Activated naive CD8-positive, alpha-beta T cell treated with anti-CD3 and anti-CD28 coated beads, Interleukin-2, amount 10 ng/mL, durations not matched to agents 7 days and 5 days (primary cell): ENCODE measurements around the gene HHIPL2. TPM values are rescaled to one million over a fixed set of nuclear protein-coding genes. Genes with fewer than 3 reads are reported as not detected.
"Not testable (repeated sequence)": the region's sequence is repeated elsewhere in the genome, so short reads cannot be mapped to it uniquely, and the experiment has no call there.

Experiments
- ATAC-seq: fragments of 150-1000 bp; cut with Tn5 transposase; one replicate; pipeline ENCODE4 v1.10.0; 2021; ENCODE audit warnings: low read depth, moderate library complexity
- POLR2A ChIA-PET: fragments of 350-600 bp; sonication (Branson Sonifier 250); formaldehyde crosslinking; loops from one replicate; lab custom pipeline; 2021; ENCODE audit warnings: antibody characterized with exemption; lab: Charles Lee
- DNase-seq: peaks from one replicate; pipeline ENCODE4 v3.0.0; 2021
- H3K27ac Mint-ChIP-seq: one replicate; pipeline ENCODE4 v1.8.0; 2022; ENCODE audit warnings: mild to moderate bottlenecking, mixed read lengths
- H3K27me3 Mint-ChIP-seq: one replicate; pipeline ENCODE4 v1.8.0; 2022; ENCODE audit warnings: mild to moderate bottlenecking, moderate library complexity, mixed read lengths
- H3K36me3 Mint-ChIP-seq: one replicate; pipeline ENCODE4 v1.8.0; 2021; ENCODE audit warnings: mild to moderate bottlenecking, mixed read lengths
- H3K4me1 Mint-ChIP-seq: one replicate; pipeline ENCODE4 v1.8.0; 2021; ENCODE audit warnings: mixed read lengths
- H3K4me3 Mint-ChIP-seq: one replicate; pipeline ENCODE4 v1.8.0; 2022; ENCODE audit warnings: mild to moderate bottlenecking, moderate library complexity, mixed read lengths
- H3K9me3 Mint-ChIP-seq: one replicate; pipeline ENCODE4 v1.8.0; 2021; ENCODE audit warnings: mixed read lengths
- total RNA-seq, 2 experiments: library from RNA; stranded (reverse); gene quantifications; one replicate each; pipeline ENCODE4 v1.2.3, GENCODE V29; 2021

HHIPL2 gene
- total RNA-seq, 2 experiments from 2014 or later: 0.19 TPM; not detected in 1

DNA sequence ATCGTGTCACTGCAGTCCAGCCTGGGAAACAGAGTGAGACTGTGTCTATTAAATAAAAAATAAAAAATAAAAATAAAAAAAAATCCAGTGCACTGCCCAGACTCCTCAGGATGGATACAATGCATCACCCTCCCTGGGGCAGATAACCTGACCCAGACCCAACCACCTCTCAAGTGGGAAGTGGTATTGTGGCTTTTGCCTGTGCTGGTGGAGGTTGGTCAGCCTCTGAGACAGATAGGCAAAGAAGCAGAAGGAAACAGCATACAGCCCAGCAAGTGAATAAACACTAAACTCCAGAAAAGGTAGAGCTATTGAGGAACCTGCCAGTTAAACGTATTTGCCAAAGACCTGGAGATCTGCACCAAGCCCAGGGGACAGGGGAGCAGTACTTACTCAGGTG is 22.0 kb downstream of the HHIPL2 start:
- Mint-ChIP-seq H3K27me3 (peaks cover 23% of the 10 kb centered on the region), H3K36me3 (no peaks in the 10 kb centered on the region), H3K9me3 (peaks cover 2% of the 10 kb centered on the region), H3K4me1 (peaks cover 3% of the 10 kb centered on the region), H3K27ac (no peak overlapping the region), H3K4me3 (no peak overlapping the region)
- ATAC-seq (no peak), DNase-seq (no peak)
- POLR2A ChIA-PET: no interaction called here

DNA sequence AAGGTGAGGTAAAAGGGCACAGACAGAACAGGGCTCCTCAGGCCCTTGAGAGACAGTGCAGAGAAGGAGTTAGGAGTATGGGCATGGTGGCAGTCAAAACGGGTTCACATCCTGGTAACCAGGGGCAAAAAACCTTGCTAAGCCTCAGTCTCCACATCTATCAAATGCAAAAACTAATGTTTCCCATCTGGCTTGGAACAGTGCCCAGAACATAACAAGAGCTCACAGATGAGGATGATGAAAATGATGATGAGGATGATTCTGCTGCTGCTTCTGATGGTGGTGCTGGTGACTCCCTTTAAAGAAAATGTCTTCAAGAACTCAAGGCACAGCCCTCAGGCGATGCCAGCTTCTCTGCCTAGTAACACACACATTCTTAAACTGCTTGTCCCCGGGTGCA is 24.1 kb downstream of the HHIPL2 start:
- DNase-seq: no peak
- POLR2A ChIA-PET: no interaction called here
- Mint-ChIP-seq H3K4me1 (peaks cover 3% of the 10 kb centered on the region), H3K9me3 (peaks cover 2% of the 10 kb centered on the region), H3K36me3 (no peaks in the 10 kb centered on the region), H3K27me3 (peaks cover 20% of the 10 kb centered on the region), H3K4me3 (no peak overlapping the region), H3K27ac (no peak overlapping the region)
- ATAC-seq: no peak

DNA sequence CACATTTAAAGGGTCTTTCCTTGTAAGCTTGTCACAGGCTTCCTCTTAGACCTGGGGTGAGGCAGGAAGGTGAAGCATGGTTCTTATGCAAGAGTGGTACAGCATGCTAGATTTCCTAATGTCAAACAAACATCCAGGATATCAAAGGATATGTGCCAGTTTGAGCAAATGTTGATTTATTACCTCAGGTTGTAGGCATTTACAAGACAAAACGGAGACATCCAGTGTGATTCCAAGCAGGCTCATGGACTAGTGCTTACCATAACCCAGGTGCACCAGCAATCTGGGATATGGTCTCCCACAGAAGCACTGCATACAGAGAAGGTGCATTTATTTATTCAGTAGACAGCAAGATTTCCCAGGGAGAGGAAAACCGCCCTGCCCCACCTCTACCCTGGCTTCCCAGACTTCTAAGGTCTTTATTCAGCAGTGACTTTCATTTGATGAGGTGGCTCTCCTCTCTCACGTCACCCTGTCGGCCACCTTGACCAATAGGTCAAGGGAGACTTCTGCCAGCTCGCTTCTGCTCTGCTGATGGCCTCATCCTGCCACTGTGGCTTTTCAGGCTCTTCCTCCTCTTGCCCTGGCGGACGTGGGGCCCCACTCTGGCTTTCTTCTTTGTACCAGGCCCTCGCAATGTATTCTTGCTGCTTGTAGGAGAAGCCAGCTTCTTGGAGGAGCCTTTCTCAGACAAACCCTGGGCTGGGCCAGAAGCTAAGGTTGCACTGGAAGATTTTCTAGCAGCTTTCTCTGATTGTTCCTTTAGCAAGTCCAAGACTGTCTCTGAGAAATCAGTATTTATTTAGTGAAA is 25.6 kb downstream of the HHIPL2 start:
- ATAC-seq: no peak
- no peak for DNase-seq
- Mint-ChIP-seq H3K27me3 (peaks cover 17% of the 10 kb centered on the region), H3K36me3 (no peaks in the 10 kb centered on the region), H3K4me3 (no peak overlapping the region), H3K9me3 (peaks cover under 1% of the 10 kb centered on the region), H3K4me1 (peaks cover 3% of the 10 kb centered on the region), H3K27ac (no peak overlapping the region)
- POLR2A ChIA-PET: no interaction called here

DNA sequence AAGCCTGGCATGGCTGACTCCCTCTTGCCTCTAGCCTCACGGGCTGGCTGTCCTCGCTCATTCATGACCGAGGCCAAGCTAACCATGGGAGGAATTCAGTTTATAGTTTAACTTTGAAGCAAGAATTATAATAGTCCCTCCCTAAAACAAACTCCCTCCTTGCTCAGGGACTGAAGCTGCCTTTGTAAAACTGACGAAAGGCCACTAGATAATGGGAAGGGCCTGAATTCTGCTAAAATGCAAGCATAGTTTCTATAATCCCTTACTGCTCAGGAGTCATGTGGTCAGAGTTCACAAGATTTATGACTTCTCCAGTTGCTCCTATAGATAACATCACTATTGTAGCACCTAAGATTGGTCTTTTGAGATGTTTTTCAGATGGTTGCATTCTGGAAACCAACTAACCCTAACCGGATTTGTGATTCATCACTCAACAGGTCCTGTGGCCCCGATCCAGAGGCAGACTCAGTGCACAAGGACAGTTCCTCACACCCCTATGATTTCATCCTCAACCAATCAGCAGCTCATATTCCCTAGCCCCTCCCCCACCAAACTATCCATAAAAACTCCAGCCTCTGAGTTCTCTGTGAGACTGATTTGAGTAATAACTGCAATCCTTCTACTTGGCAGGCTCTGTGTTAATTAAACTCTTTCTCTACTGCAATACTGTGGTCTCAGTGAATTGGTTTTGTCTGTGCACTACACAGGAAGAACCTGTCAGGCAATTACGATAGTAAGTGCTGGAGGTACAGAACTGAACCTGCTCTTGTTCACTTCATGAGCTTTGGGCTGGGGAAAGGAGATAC is 26.4 kb downstream of the HHIPL2 start:
- POLR2A ChIA-PET: no interaction called here
- Mint-ChIP-seq H3K4me1 (peaks cover 3% of the 10 kb centered on the region), H3K27ac (no peak overlapping the region)

DNA sequence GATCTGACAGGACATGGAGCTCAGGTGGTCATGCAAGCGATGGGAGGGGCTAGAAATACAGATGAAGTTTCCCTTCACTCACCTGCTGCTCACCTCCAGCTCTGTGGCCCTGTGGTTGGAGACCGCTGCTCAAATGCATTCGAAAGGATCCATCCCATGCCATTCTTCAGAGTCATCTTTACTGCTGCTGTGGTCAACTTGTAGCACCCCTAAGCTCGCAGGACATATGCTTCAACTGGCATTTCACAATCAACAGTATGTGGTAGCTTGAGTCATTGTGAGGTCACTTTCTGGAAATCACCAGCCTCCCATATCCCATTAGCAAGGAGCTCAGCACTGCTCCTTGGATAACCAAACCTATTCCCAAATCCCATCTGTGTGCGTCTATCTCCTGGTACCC is 58.4 kb downstream of the HHIPL2 start:
- H3K36me3 Mint-ChIP-seq, H3K27me3 Mint-ChIP-seq, ATAC-seq, H3K27ac Mint-ChIP-seq, H3K9me3 Mint-ChIP-seq, POLR2A ChIA-PET, H3K4me3 Mint-ChIP-seq, H3K4me1 Mint-ChIP-seq, DNase-seq: not testable (repeated sequence)

More for the DNA sequence above, 26.4 kb downstream of the HHIPL2 start:
- no peaks in the 10 kb centered on the region for H3K9me3 Mint-ChIP-seq
- no peaks in the 10 kb centered on the region for H3K36me3 Mint-ChIP-seq
- no peak overlapping the region for H3K4me3 Mint-ChIP-seq
- no peak for DNase-seq
- ATAC-seq: no peak
- H3K27me3 Mint-ChIP-seq: peaks cover 16% of the 10 kb centered on the region

DNA sequence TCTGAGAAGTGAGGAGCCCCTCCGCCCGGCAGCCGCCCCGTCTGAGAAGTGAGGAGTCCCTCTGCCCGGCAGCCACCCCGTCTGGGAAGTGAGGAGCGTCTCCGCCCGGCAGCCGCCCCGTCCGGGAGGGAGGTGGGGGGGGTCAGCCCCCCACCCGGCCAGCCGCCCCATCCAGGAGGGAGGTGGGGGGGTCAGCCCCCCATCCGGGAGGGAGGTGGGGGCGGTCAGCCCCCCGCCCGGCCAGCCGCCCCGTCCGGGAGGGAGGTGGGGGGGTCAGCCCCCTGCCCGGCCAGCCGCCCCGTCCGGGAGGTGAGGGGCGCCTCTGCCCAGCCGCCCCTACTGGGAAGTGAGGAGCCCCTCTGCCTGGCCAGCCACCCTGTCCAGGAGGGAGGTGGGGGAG is 60.1 kb downstream of the HHIPL2 start:
- H3K9me3 Mint-ChIP-seq, POLR2A ChIA-PET, H3K4me1 Mint-ChIP-seq, H3K4me3 Mint-ChIP-seq, H3K36me3 Mint-ChIP-seq, H3K27ac Mint-ChIP-seq, H3K27me3 Mint-ChIP-seq, ATAC-seq, DNase-seq: not testable (repeated sequence)

DNA sequence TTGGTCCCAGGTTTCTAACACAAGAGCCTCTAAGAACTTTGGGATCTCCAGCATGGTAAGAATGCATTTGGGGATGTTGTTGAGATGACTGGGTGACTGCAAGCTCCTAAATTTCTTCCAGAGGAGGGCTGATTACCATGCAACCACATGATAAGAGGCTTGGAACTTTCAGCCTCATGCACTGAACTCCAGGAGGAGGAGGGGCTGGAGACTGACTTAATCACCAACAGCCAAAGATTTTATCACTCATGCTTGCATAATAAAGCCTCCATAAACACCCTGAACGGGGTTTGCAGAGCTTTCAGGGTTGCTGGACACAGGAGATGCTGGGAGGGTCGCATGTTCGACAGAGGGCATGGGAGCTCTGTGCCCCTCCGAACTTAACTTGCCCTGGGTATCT is 63.9 kb downstream of the HHIPL2 start:
- H3K36me3 Mint-ChIP-seq, H3K4me1 Mint-ChIP-seq, POLR2A ChIA-PET, H3K4me3 Mint-ChIP-seq, H3K27ac Mint-ChIP-seq, ATAC-seq, H3K27me3 Mint-ChIP-seq, H3K9me3 Mint-ChIP-seq, DNase-seq: not testable (repeated sequence)

DNA sequence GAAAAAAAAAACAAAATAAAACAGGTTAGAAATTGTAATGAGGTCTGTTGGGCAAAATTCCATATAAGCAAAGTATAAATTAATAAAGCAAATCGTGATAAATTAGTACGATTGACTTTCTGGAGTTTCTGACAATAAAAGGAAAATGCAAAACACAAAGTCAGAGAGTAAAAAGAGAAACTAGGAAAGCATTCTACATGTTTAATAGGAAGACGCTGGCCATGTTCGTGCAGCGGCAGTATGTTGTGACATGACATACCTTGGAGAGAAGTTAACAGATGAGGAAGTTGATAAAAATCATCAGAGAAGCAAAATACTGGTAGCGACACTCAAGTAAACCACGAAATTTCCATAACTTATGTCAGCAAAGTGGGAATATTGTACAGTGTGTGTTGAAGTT is 68.3 kb downstream of the HHIPL2 start:
- H3K4me1 Mint-ChIP-seq, DNase-seq, H3K27me3 Mint-ChIP-seq, H3K36me3 Mint-ChIP-seq, POLR2A ChIA-PET, ATAC-seq, H3K27ac Mint-ChIP-seq, H3K9me3 Mint-ChIP-seq, H3K4me3 Mint-ChIP-seq: not testable (repeated sequence)

DNA sequence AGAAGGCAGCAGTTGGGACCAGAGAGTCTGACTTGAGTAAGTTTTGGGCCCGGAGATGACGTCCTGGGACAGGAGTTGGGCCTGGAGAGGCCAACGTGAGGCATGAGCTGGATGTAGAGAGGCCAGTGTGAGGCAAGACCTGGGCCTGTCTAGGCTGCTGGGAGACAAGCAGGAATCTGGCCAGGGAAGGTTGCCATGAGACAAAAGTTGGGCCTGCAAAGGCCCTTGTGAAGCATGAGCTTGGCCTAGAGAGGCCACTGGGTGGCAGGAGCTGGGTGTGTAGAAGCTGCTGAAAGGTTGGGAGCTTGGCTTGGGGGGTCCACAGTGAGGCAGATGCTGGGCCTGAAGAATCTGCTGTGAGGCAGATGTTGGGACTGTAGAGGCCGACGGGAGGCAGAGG is 71.5 kb downstream of the HHIPL2 start:
- H3K27ac Mint-ChIP-seq, H3K4me3 Mint-ChIP-seq, H3K36me3 Mint-ChIP-seq, DNase-seq, POLR2A ChIA-PET, H3K27me3 Mint-ChIP-seq, H3K4me1 Mint-ChIP-seq, H3K9me3 Mint-ChIP-seq, ATAC-seq: not testable (repeated sequence)

DNA sequence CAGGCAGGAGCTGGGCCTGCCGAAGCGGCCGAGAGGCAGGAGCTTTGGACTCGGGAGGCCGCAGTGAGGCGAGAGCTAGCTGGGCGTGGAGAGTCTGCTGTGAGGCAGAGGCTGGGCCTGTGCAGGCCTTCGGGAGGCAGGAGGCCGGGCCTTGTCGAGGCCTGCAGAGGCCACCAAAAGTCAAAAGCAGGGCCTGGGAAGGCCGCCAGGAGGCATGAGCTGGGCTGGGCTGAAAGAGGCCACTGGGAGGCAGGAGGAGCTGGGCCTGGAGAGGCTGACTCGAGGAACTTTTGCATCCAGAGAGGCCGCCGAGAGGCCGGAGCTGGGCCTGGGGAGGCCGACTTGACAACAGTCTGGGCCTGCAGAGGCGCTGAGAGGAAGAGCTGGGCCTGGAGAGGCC is 74.2 kb downstream of the HHIPL2 start:
- POLR2A ChIA-PET, H3K4me1 Mint-ChIP-seq, ATAC-seq, H3K27ac Mint-ChIP-seq, H3K27me3 Mint-ChIP-seq, H3K36me3 Mint-ChIP-seq, H3K9me3 Mint-ChIP-seq, H3K4me3 Mint-ChIP-seq, DNase-seq: not testable (repeated sequence)

DNA sequence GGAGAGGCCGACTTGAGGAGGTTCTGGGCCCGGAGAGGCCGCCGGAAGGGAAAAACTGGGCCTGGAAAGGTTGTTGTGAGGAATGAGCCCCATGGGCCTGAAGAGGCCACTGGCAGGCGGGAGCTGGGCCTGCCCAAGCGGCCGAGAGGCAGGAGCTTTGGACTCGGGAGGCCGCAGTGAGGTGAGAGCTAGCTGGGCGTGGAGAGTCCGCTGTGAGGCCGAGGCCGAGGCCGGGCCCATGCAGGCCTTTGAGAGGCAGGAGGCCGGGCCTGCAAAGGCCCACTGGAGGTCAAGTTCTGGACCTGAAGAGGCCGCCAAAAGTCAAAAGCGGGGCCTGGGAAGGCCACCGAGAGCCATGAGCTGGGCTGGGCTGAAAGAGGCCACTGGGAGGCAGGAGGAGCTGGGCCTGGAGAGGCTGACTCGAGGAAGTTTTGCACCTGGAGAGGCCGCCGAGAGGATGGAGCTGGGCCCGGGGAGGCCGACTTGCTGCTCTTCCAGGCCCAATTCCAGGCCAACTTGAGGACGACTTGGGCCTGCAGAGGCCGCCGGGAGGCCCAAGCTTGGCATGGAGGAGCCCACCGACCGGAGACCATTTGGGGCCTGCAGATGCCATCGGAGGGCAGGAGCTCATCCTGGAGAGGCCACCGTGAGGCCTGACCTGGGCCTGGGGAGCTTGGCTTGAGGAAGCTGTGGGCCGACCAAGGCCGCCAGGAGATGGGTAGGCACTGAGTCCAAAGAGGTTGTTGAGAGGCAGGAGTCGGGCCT is 74.9 kb downstream of the HHIPL2 start:
- H3K36me3 Mint-ChIP-seq, H3K9me3 Mint-ChIP-seq, ATAC-seq, DNase-seq, H3K27me3 Mint-ChIP-seq, H3K4me3 Mint-ChIP-seq, H3K27ac Mint-ChIP-seq, H3K4me1 Mint-ChIP-seq, POLR2A ChIA-PET: not testable (repeated sequence)
